HEK293 (cell line): Measurements from ENCODE around the gene USP9Y.

ENCODE experiments used
- ZFP37 ChIP-seq: fragments of 450-650 bp; formaldehyde crosslinking; IDR thresholded peaks from 2 replicates; pipeline ENCODE4 v1.5.1; 2016; ENCODE audit warnings: missing biosample characterization, missing genetic modification characterization
- ZNF660 ChIP-seq: fragments of 450-650 bp; IDR thresholded peaks from 2 replicates; pipeline ENCODE4 v1.5.1; 2018; ENCODE audit warnings: missing biosample characterization, mild to moderate bottlenecking, missing genetic modification characterization
- ZNF670 ChIP-seq: fragments of 450-650 bp; formaldehyde crosslinking; IDR thresholded peaks from 2 replicates; pipeline ENCODE4 v1.5.1; 2016; ENCODE audit warnings: missing biosample characterization, missing genetic modification characterization, low read depth
- ZNF707 ChIP-seq: fragments of 450-650 bp; formaldehyde crosslinking; IDR thresholded peaks from 2 replicates; pipeline ENCODE4 v1.5.1; 2016; ENCODE audit warnings: missing biosample characterization, missing genetic modification characterization
- TF ChIP-seq, protein P1 (sequence below): fragments of 450-650 bp; formaldehyde crosslinking; IDR thresholded peaks from 2 replicates; pipeline ENCODE4 v1.5.1; 2016; ENCODE audit warnings: missing biosample characterization, missing genetic modification characterization
- TF ChIP-seq, protein P2 (sequence below): fragments of 450-650 bp; formaldehyde crosslinking; IDR thresholded peaks from 2 replicates; pipeline ENCODE4 v1.5.1; 2016; ENCODE audit warnings: missing biosample characterization, missing genetic modification characterization
- TF ChIP-seq, protein P3 (sequence below): fragments of 450-650 bp; formaldehyde crosslinking; IDR thresholded peaks from 2 replicates; pipeline ENCODE4 v1.5.1; 2016; ENCODE audit warnings: missing biosample characterization, missing genetic modification characterization

DNA sequence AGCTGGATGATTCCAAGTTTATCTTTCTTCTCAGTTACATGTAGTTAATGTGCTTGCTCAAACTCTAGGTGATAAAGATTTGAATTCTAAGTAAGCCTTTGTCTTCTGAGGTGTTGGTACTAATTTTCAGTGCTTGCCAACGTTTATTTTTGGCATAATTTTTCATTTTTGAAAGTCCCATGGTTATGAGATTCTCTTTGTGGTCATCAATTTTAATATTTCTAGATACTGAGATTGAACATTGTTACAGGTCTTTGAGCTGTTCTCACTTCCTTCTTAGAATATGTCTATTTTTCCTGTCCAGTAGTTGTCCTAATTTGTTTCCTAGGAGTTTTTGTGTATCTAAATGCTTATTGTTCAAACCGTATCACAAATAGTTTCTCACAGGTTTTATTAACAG, 40.4 kb downstream of the USP9Y start:
- TF ChIP-seq, protein P1, sequence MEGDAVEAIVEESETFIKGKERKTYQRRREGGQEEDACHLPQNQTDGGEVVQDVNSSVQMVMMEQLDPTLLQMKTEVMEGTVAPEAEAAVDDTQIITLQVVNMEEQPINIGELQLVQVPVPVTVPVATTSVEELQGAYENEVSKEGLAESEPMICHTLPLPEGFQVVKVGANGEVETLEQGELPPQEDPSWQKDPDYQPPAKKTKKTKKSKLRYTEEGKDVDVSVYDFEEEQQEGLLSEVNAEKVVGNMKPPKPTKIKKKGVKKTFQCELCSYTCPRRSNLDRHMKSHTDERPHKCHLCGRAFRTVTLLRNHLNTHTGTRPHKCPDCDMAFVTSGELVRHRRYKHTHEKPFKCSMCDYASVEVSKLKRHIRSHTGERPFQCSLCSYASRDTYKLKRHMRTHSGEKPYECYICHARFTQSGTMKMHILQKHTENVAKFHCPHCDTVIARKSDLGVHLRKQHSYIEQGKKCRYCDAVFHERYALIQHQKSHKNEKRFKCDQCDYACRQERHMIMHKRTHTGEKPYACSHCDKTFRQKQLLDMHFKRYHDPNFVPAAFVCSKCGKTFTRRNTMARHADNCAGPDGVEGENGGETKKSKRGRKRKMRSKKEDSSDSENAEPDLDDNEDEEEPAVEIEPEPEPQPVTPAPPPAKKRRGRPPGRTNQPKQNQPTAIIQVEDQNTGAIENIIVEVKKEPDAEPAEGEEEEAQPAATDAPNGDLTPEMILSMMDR (tag by site-specific recombination) = no peak
- TF ChIP-seq, protein P2, sequence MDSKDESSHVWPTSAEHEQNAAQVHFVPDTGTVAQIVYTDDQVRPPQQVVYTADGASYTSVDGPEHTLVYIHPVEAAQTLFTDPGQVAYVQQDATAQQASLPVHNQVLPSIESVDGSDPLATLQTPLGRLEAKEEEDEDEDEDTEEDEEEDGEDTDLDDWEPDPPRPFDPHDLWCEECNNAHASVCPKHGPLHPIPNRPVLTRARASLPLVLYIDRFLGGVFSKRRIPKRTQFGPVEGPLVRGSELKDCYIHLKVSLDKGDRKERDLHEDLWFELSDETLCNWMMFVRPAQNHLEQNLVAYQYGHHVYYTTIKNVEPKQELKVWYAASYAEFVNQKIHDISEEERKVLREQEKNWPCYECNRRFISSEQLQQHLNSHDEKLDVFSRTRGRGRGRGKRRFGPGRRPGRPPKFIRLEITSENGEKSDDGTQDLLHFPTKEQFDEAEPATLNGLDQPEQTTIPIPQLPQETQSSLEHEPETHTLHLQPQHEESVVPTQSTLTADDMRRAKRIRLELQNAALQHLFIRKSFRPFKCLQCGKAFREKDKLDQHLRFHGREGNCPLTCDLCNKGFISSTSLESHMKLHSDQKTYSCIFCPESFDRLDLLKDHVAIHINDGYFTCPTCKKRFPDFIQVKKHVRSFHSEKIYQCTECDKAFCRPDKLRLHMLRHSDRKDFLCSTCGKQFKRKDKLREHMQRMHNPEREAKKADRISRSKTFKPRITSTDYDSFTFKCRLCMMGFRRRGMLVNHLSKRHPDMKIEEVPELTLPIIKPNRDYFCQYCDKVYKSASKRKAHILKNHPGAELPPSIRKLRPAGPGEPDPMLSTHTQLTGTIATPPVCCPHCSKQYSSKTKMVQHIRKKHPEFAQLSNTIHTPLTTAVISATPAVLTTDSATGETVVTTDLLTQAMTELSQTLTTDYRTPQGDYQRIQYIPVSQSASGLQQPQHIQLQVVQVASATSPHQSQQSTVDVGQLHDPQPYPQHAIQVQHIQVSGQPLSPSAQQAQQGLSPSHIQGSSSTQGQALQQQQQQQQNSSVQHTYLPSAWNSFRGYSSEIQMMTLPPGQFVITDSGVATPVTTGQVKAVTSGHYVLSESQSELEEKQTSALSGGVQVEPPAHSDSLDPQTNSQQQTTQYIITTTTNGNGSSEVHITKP = no peak
- no peak for TF ChIP-seq ZFP37 (tag by site-specific recombination)
- no peak for TF ChIP-seq ZNF707 (tag by site-specific recombination)
- TF ChIP-seq, protein P3, sequence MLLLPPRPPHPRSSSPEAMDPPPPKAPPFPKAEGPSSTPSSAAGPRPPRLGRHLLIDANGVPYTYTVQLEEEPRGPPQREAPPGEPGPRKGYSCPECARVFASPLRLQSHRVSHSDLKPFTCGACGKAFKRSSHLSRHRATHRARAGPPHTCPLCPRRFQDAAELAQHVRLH (tag by site-specific recombination) = no peak
- no peak for TF ChIP-seq ZNF670 (tag by site-specific recombination)
- TF ChIP-seq ZNF660 (tag by site-specific recombination) = no peak
